KBM-7 (cell line): Measurements from ENCODE around the gene TNS3.

Experiments
- DNase-seq: peaks from one replicate; pipeline ENCODE4 v3.0.0-alpha.2; 2015
- in situ Hi-C: fragments of 300-500 bp; cut with MboI; formaldehyde crosslinking; loops from 2 replicates; pipeline ENCODE4 v1.14.3; 2020; ENCODE audit warnings: low sequenced_read_pairs, low pct_unique_long_range_greater_than_20kb, mixed read lengths

The TNS3 gene

GRCh38 chr7:47466832-47467231 is 115.1 kb downstream of the TNS3 start:
- in situ Hi-C loops: loop anchor here (25.0 kb wide), 1 partner anchor 345 kb away; no protein-coding TSS in a partner anchor
- DNase-seq: no peak

- in situ Hi-C loops: loop anchor here (25.0 kb wide), 1 partner anchor 347 kb away; no protein-coding TSS in a partner anchor
- DNase-seq: no peak
Measured at GRCh38 chr7:47465191-47465590, 116.7 kb downstream of the TNS3 start.

GRCh38 chr7:47464266-47464665 is 117.6 kb downstream of the TNS3 start:
- in situ Hi-C loops: loop anchor here (25.0 kb wide), 1 partner anchor 348 kb away; no protein-coding TSS in a partner anchor
- DNase-seq: no peak

GRCh38 chr7:47461746-47462145 is 120.2 kb downstream of the TNS3 start:
- DNase-seq: no peak

GRCh38 chr7:47461161-47461560 is 120.8 kb downstream of the TNS3 start:
- DNase-seq: no peak
- in situ Hi-C loops: loop anchor here (25.0 kb wide), 1 partner anchor 351 kb away; no protein-coding TSS in a partner anchor

More at GRCh38 chr7:47461746-47462145, 120.2 kb downstream of the TNS3 start:
- in situ Hi-C loops: loop anchor here (25.0 kb wide), 1 partner anchor 351 kb away; no protein-coding TSS in a partner anchor

- no peak for DNase-seq
- in situ Hi-C loops: loop anchor here (25.0 kb wide), 1 partner anchor 352 kb away; no protein-coding TSS in a partner anchor
Measured at GRCh38 chr7:47460251-47460989, 121.5 kb downstream of the TNS3 start.

- in situ Hi-C loops: loop anchor here (25.0 kb wide), 1 partner anchor 354 kb away; no protein-coding TSS in a partner anchor
- DNase-seq: no peak
Measured at GRCh38 chr7:47458486-47458885, 123.4 kb downstream of the TNS3 start.

- DNase-seq: no peak
- in situ Hi-C loops: loop anchor here (25.0 kb wide), 1 partner anchor 354 kb away; no protein-coding TSS in a partner anchor
Measured at GRCh38 chr7:47458057-47458456, 123.9 kb downstream of the TNS3 start.

- in situ Hi-C loops: loop anchor here (25.0 kb wide), 1 partner anchor 356 kb away; no protein-coding TSS in a partner anchor
- no peak for DNase-seq
Measured at GRCh38 chr7:47456210-47456955, 125.5 kb downstream of the TNS3 start.

- no peak for DNase-seq
- in situ Hi-C loops: loop anchor here (25.0 kb wide), 1 partner anchor 356 kb away; no protein-coding TSS in a partner anchor
Measured at GRCh38 chr7:47455872-47456185, 126.1 kb downstream of the TNS3 start.

GRCh38 chr7:47454974-47455871 is 126.7 kb downstream of the TNS3 start:
- in situ Hi-C loops: loop anchor here (25.0 kb wide), 1 partner anchor 357 kb away; no protein-coding TSS in a partner anchor
- DNase-seq: no peak

- in situ Hi-C loops: loop anchor here (25.0 kb wide), 1 partner anchor 358 kb away; no protein-coding TSS in a partner anchor
- DNase-seq: no peak
Measured at GRCh38 chr7:47454069-47454973, 127.6 kb downstream of the TNS3 start.

- in situ Hi-C loops: loop anchor here (25.0 kb wide), 1 partner anchor 359 kb away; no protein-coding TSS in a partner anchor
- peak; percentile 22 for DNase-seq
Measured at GRCh38 chr7:47453093-47454061, 128.5 kb downstream of the TNS3 start.

- no peak for DNase-seq
- in situ Hi-C loops: loop anchor here (25.0 kb wide), 1 partner anchor 360 kb away; no protein-coding TSS in a partner anchor
Measured at GRCh38 chr7:47452715-47453092, 129.2 kb downstream of the TNS3 start.

- no peak for DNase-seq
- in situ Hi-C loops: loop anchor here (25.0 kb wide), 1 partner anchor 360 kb away; no protein-coding TSS in a partner anchor
Measured at GRCh38 chr7:47452295-47452694, 129.6 kb downstream of the TNS3 start.

- DNase-seq: no peak
- in situ Hi-C loops: loop anchor here (25.0 kb wide), 1 partner anchor 360 kb away; no protein-coding TSS in a partner anchor
Measured at GRCh38 chr7:47451851-47452205, 130.1 kb downstream of the TNS3 start.
